CD4-positive, alpha-beta T cell (primary cell): ENCODE measurements around the gene VTI1A. TPM values are rescaled to one million over a fixed set of nuclear protein-coding genes. Genes with fewer than 3 reads are reported as not detected.
"Not testable (repeated sequence)": the region's sequence is repeated elsewhere in the genome, so short reads cannot be mapped to it uniquely, and the experiment has no call there.

ENCODE experiments used
- ATAC-seq: fragments of 200-7000 bp; cut with Tn5 transposase; one replicate; pipeline ENCODE4 v1.10.0; 2022; ENCODE audit warnings: mild to moderate bottlenecking; ENCODE audit not compliant: poor library complexity
- CTCF ChIA-PET: fragments of 350-600 bp; sonication (Branson Sonifier 250); formaldehyde crosslinking; loops from one replicate; lab custom pipeline; 2021; ENCODE audit warnings: antibody characterized with exemption, inconsistent platforms; lab: Charles Lee
- POLR2A ChIA-PET: fragments of 350-600 bp; sonication (Branson Sonifier 250); formaldehyde crosslinking; loops from one replicate; lab custom pipeline; 2021; ENCODE audit warnings: antibody characterized with exemption, inconsistent platforms; lab: Charles Lee
- DNase-seq, 14 experiments: peaks; one replicate each; pipeline ENCODE4 v3.0.0-alpha.2; 2013 to 2020; ENCODE audit warnings: mixed read lengths in 2 of 14
- H3K27ac ChIP-seq, 2 donors: one replicate each; pipeline versions ENCODE4 v1.5.1 to v1.7.0; 2013; ENCODE audit warnings: low read length in 2 of 2, low read depth in 1 of 2, mild to moderate bottlenecking in 1 of 2
- H3K27me3 ChIP-seq, 2 experiments: 1 replicate in 1 of 2; 2 replicates in 1 of 2; pipeline versions ENCODE4 v1.6.1 to v1.7.0; 2013; ENCODE audit warnings: low read length in 2 of 2, control low read depth in 1 of 2, mild to moderate bottlenecking in 1 of 2, moderate library complexity in 1 of 2; ENCODE audit not compliant: insufficient read depth in 2 of 2, control insufficient read depth in 1 of 2
- H3K36me3 ChIP-seq: one replicate; pipeline ENCODE4 v1.6.1; 2013; ENCODE audit warnings: low read length, control low read depth; ENCODE audit not compliant: insufficient read depth
- H3K4me1 ChIP-seq: one replicate; pipeline ENCODE4 v1.6.1; 2013; ENCODE audit warnings: low read length, control low read depth; ENCODE audit not compliant: insufficient read depth
- H3K4me3 ChIP-seq: one replicate; pipeline ENCODE4 v1.5.1; 2013; ENCODE audit warnings: mild to moderate bottlenecking, low read length, moderate library complexity
- H3K9me3 ChIP-seq, 2 experiments: 1 replicate in 1 of 2; 2 replicates in 1 of 2; pipeline versions ENCODE4 v1.6.1 to v1.7.0; 2013; ENCODE audit warnings: low read length in 2 of 2, mild to moderate bottlenecking in 2 of 2, control low read depth in 1 of 2, moderate library complexity in 1 of 2; ENCODE audit not compliant: control insufficient read depth in 1 of 2, insufficient read depth in 1 of 2
- H3K27ac Mint-ChIP-seq: one replicate; pipeline ENCODE4 v1.8.0; 2020; ENCODE audit warnings: mixed read lengths
- H3K27me3 Mint-ChIP-seq: one replicate; pipeline ENCODE4 v1.8.0; 2021; ENCODE audit warnings: mixed read lengths
- H3K36me3 Mint-ChIP-seq: one replicate; pipeline ENCODE4 v1.8.0; 2021; ENCODE audit warnings: low read depth, mixed read lengths
- H3K4me1 Mint-ChIP-seq: one replicate; pipeline ENCODE4 v1.8.0; 2021; ENCODE audit warnings: low read depth, mixed read lengths
- H3K4me3 Mint-ChIP-seq: one replicate; pipeline ENCODE4 v1.8.0; 2020; ENCODE audit warnings: mild to moderate bottlenecking, mixed read lengths
- H3K9me3 Mint-ChIP-seq: one replicate; pipeline ENCODE4 v1.8.0; 2020; ENCODE audit warnings: mixed read lengths
- CTCF ChIP-seq: fragments of 200-600 bp; IDR thresholded peaks from one replicate; pipeline ENCODE4 v1.8.0; 2022; ENCODE audit warnings: antibody characterized with exemption, mild to moderate bottlenecking
- intact Hi-C, 2 experiments: fragments of 100-400 bp; cut with DNase I in 1 of 2; cut with micrococcal nuclease in 1 of 2; formaldehyde crosslinking; loops; one replicate each; pipeline versions ENCODE4 v1.15.1 to v1.9.0; 2023 to 2025; cut with DNase I, micrococcal nuclease
- total RNA-seq, 174 experiments: library from RNA in 2 of 174; stranded (reverse) in 2 of 174; gene quantifications; one replicate each; pipeline ENCODE4 v1.2.3 and lab custom pipeline; 2021 to 2026

VTI1A gene
- total RNA-seq, 2 experiments from 2014 or later: 54.5 to 56.5 TPM

- intact Hi-C loops: no loop called here
Measured at GRCh38 chr10:112461029-112461887, 14.2 kb downstream of the VTI1A start.

DNA sequence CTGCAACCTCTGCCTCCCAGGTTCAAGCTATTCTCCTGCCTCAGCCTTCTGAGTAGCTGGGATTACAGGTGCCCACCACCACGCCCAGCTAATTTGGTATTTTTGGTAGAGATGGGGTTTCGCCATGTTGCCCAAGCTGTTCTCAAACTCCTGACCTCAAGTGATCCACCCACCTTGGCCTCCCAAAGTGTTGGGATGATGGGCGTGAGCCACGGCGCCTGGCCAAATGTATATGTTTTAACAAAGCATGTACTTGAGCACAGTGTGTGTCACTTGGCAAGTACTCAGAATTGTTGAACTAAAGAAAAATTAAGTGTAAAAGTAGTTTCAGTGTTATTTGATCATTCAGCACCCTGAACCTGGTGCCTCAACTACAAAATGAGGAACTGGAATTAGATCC is 17.1 kb downstream of the VTI1A start:
- DNase-seq, H3K9me3 ChIP-seq, H3K4me3 Mint-ChIP-seq, H3K4me3 ChIP-seq, H3K9me3 Mint-ChIP-seq, H3K4me1 ChIP-seq, intact Hi-C loops, H3K27ac ChIP-seq, ATAC-seq, H3K27ac Mint-ChIP-seq, H3K27me3 Mint-ChIP-seq, H3K27me3 ChIP-seq, H3K4me1 Mint-ChIP-seq, CTCF ChIA-PET: not testable (repeated sequence)
- H3K36me3 ChIP-seq: peaks cover 57% of the 10 kb centered on the region
- POLR2A ChIA-PET: interaction anchor here (1.0 to 1.2 kb wide), 2 partner anchors 15 to 17 kb away, joined by 4 to 6 read pairs; partner anchors contain the start of genes VTI1A and ZDHHC6
- peaks cover 63% of the 10 kb centered on the region for H3K36me3 Mint-ChIP-seq

More at GRCh38 chr10:112461029-112461887, 14.2 kb downstream of the VTI1A start:
- ChIA-PET CTCF (interaction anchor here (0.5 to 2.7 kb wide), 2 partner anchors 10 to 465 kb away, joined by 3 to 11 read pairs; no protein-coding TSS in a partner anchor), POLR2A (no interaction called here)
- Histone ChIP-seq H3K36me3 (peaks cover 44% of the 10 kb centered on the region), H3K4me3 (no peak overlapping the region), H3K27me3 (no peaks in the 10 kb centered on the region), H3K9me3 (no peaks in the 10 kb centered on the region), H3K4me1 (peaks cover 2% of the 10 kb centered on the region), H3K27ac (no peak overlapping the region)
- Mint-ChIP-seq H3K4me1 (peaks cover 15% of the 10 kb centered on the region), H3K9me3 (no peaks in the 10 kb centered on the region), H3K36me3 (peaks cover 53% of the 10 kb centered on the region), H3K27me3 (no peaks in the 10 kb centered on the region), H3K27ac (no peak overlapping the region), H3K4me3 (no peak overlapping the region)
- TF ChIP-seq CTCF: no peak
- DNase-seq: no peak
- no peak for ATAC-seq

DNA sequence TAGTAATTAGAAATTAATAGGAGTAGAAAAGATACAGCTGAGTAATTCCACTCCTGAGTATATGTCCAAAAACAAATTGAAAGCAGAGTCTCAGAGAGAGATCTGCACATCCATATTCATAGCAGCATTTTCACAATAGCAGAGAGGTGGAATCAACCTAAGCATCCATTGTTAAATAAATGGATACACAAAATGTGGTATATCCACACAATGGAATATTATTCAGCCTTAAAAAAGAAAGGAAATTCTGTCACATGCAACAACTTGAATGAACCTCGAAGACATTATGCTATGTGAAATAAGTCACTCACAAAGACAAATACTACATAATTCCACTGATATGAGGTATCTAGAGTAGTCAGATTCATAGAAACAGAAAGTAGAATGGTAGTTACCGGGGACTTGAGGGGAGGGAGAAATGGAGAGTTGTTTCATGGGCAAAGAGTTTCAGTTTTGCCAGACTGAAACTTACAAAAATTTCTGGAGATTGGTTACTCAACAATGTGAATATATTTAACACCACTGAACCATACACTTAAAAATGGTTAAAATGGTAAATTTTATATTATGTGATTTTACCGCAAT is 18.4 kb downstream of the VTI1A start:
- Mint-ChIP-seq H3K4me3 (no peak overlapping the region), H3K4me1 (no peaks in the 10 kb centered on the region), H3K9me3 (no peaks in the 10 kb centered on the region), H3K36me3 (peaks cover 59% of the 10 kb centered on the region), H3K27ac (no peak overlapping the region), H3K27me3 (no peaks in the 10 kb centered on the region)
- Histone ChIP-seq H3K27me3 (no peaks in the 10 kb centered on the region), H3K4me3 (no peak overlapping the region), H3K27ac (no peak overlapping the region), H3K4me1 (no peaks in the 10 kb centered on the region), H3K36me3 (peaks cover 57% of the 10 kb centered on the region), H3K9me3 (no peaks in the 10 kb centered on the region)
- TF ChIP-seq CTCF: no peak
- intact Hi-C loops: no loop called here
- ATAC-seq (no peak), DNase-seq (no peak)
- CTCF ChIA-PET: no interaction called here
- POLR2A ChIA-PET: interaction anchor here (1.0 kb wide), 1 partner anchor 18 kb away, joined by 3 read pairs; the partner anchor contains the start of genes VTI1A and ZDHHC6
